22Rv1 (cell line): ENCODE results near the gene SP8.
"Not testable (repeated sequence)": the region's sequence is repeated elsewhere in the genome, so short reads cannot be mapped to it uniquely, and the experiment has no call there.

Source experiments
- H3K27ac ChIP-seq: fragments of 450-650 bp; 2 replicates; pipeline ENCODE4 v1.5.1; 2017
- ZFX ChIP-seq: fragments of 450-650 bp; IDR thresholded peaks from 2 replicates; pipeline ENCODE4 v1.6.1; 2017; ENCODE audit warnings: antibody characterized with exemption, borderline replicate concordance
- TF ChIP-seq, protein P1 (sequence below): fragments of 450-650 bp; IDR thresholded peaks from 2 replicates; pipeline ENCODE4 v1.5.1; 2017; ENCODE audit warnings: mild to moderate bottlenecking

Gene SP8

DNA sequence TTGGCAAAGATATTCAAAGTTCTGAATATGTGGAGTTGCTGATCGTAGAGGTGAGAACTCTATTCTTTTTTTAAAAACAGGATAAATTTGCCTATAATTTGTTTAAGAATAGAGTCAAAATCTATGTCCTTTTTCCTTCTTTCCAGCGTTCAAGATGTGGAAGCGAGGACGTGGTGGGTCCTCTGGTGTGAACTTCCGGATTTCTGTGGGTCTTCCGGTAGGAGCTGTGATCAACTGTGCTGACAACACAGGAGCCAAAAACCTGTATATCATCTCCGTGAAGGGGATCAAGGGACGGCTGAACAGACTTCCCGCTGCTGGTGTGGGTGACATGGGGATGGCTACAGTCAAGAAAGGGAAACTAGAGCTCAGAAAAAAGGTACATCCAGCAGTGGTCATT, 40.5 kb upstream of the SP8 start:
- TF ChIP-seq, protein P1, sequence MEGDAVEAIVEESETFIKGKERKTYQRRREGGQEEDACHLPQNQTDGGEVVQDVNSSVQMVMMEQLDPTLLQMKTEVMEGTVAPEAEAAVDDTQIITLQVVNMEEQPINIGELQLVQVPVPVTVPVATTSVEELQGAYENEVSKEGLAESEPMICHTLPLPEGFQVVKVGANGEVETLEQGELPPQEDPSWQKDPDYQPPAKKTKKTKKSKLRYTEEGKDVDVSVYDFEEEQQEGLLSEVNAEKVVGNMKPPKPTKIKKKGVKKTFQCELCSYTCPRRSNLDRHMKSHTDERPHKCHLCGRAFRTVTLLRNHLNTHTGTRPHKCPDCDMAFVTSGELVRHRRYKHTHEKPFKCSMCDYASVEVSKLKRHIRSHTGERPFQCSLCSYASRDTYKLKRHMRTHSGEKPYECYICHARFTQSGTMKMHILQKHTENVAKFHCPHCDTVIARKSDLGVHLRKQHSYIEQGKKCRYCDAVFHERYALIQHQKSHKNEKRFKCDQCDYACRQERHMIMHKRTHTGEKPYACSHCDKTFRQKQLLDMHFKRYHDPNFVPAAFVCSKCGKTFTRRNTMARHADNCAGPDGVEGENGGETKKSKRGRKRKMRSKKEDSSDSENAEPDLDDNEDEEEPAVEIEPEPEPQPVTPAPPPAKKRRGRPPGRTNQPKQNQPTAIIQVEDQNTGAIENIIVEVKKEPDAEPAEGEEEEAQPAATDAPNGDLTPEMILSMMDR, result no peak
- no peak for TF ChIP-seq ZFX
- H3K27ac ChIP-seq, result no peak overlapping the region

DNA sequence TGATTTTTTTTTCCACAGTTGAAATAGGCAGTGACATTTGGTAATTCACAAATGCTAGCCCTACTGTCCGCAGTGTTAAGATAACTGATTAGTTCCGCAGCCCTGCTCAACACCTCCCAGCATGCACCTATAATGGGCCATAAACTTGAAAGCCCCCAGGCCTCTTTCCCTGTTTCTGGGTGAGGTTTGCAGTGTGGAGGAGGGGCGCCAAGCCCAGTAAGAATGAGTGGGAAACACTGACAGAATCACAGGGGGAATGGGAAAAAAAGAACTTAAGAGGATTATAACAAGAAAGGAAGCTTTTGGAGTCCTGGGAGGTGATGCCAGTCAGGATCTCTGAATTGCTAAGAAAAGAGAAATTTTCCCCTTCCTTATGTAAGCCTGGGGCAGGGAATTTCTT, 39.6 kb upstream of the SP8 start:
- H3K27ac ChIP-seq, result no peak overlapping the region
- TF ChIP-seq, protein P1, result no peak
- no peak for TF ChIP-seq ZFX

DNA sequence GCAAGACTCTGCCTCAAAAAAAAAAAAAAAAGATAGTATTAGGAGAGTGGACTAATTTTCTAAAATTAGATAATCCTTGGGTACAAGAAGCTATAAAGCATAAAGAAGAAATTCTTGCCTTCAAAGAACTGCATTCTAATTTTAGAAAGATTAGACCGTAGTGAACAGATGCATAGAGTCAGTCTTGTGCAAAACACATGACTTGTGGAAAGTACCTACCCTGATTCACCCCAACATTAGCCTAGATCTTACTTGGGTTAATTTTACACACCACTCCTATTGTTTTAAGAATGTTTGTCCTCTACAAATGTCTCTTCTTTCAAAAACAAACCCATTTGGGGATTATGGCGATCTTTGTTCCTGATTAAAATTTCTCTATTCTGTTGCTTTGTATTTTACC, 38.9 kb upstream of the SP8 start:
- no peak overlapping the region for H3K27ac ChIP-seq
- TF ChIP-seq, protein P1, result no peak

DNA sequence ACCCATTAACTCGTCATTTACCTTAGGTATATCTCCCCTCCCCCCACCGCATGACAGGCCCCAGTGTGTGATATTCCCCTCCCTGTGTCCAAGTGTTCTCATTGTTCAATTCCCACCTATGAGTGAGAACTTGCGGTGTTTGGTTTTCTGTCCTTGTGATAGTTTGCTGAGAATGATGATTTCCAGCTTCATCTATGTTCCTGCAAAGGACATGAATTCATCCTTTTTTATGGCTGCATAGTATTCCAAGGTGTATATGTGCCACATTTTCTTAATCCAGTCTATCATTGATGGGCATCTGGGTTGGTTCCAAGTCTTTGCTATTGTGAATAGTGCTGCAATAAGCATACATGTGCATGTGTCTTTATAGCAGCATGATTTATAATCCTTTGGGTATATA, 34.7 kb upstream of the SP8 start:
- not testable (repeated sequence) for H3K27ac ChIP-seq

DNA sequence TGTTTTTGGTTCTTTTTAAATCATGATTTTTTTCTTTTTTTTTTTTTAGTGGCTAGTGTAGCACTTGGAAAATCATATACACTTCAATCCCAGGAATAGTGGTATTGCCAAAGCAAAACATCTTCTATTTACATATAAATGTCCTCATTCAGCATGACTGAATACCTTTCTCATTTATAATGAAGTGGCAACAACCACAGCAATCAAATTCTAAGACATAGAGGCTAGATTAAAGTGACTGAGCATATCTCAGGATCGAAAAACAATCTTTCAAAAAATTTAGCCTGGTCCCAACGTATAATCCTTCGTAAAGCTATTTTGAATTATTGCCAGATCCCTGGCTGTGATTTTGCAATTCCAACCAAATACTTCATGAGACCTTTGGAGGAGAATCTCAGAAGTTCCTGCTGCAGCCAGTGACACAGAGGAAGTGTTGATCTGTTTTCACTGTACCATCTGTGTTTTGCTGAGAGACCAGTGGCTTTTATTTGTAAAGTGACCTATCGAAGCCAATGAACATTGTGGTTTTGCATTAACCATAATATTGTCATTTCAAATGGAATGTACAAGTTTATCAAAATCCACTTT, 29.8 kb upstream of the SP8 start:
- TF ChIP-seq, protein P1, result no peak
- TF ChIP-seq ZFX, result no peak
- H3K27ac ChIP-seq, result no peak overlapping the region

DNA sequence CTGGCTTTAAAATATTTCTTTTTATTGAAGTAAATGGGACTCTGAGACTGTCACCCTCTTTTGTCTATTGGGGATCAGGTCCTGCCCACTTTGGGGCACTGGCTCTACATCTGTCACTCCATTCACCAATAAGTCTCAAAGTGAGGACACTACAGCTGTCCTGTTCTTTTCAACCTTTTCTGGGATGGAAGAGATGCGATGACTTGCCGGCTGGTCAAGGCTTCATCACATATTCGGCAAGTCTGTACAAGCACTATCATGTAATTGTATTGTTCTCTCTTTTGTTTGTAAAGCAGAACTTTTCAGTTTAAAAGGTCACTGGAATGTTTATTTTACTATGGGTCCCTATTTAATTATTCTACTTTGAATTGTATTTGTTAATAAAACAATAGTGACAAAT, 17.7 kb upstream of the SP8 start:
- TF ChIP-seq, protein P1, result no peak
- TF ChIP-seq ZFX, result no peak
- no peak overlapping the region for H3K27ac ChIP-seq

DNA sequence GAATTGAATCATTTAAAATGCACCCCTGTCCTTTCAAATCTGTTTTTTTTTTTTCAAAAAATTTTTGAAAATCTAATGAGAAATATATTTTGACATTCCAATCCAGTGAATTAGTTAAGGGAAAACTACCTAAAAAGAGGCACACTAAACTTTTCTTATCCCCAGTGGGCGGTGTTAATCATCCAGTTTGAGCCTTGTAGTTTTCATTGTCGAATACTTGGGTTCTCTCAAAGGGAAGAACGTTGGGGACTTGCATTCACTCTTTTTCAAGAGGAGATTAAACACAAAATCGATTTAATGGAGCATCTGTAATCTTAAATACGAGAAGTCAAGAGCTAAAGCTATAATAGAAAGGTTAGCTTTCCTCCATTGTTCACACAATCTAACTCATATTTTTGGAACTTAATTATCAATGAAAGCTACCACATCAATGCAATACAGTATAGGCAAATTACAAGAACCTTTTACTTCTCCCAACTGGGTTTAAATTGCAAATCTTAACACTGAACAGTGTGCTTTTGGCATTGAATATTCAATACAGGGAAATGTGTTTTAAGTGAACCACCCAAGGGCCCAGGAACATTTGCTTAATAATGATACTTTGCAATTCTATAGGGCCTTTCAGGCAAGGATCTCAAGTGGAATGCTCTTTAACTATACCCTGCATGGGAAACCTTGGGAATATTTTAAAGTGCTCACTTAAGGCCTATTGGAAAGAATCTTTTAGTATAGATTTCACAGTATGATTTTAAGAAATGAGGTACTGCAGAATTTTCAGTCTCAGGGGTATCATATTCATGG, 13.1 kb upstream of the SP8 start:
- H3K27ac ChIP-seq, result no peak overlapping the region
- TF ChIP-seq, protein P1, result no peak
- no peak for TF ChIP-seq ZFX
